GM12878 (cell line): Measurements from ENCODE around the gene MAML2. TPM values are rescaled to one million over a fixed set of nuclear protein-coding genes. Genes with fewer than 3 reads are reported as not detected.
A peak's percentile ranks its signal among the peaks of the same experiment; 100 is the strongest.

Experiments
- ATAC-seq: fragments of 200-7000 bp; cut with Tn5 transposase; 3 replicates; pipeline ENCODE4 v1.9.1; 2020; ENCODE audit warnings: mild to moderate bottlenecking, moderate library complexity
- BruUV-seq: library from RNA; stranded (reverse); fragments of 400-500 nt; replicated peaks from 2 replicates; lab custom pipeline; 2021; lab: Mats Ljungman, UMichigan
- CTCF ChIA-PET: fragments of 300-600 bp; sonication (Branson Sonifier 250); formaldehyde crosslinking; extraction: SDS; loops from one replicate; lab custom pipeline; 2021; ENCODE audit warnings: inconsistent platforms; lab: Yijun Ruan, JAX
- POLR2A ChIA-PET: fragments of 350-600 bp; formaldehyde crosslinking; extraction: SDS; loops from one replicate; lab custom pipeline; 2021; ENCODE audit warnings: inconsistent platforms; lab: Charles Lee
- RAD21 ChIA-PET: fragments of 300-600 bp; sonication (Branson Sonifier 250); formaldehyde crosslinking; loops from one replicate; lab custom pipeline; 2023; ENCODE audit warnings: antibody characterized with exemption; ENCODE audit not compliant: unreplicated experiment; lab: Charles Lee
- SMC1A ChIA-PET: fragments of 300-600 bp; sonication (Branson Sonifier 250); formaldehyde crosslinking; loops from one replicate; lab custom pipeline; 2023; ENCODE audit not compliant: unreplicated experiment, uncharacterized antibody; lab: Charles Lee
- DNase-seq: peaks from one replicate; pipeline ENCODE4 v3.0.0-alpha.2; 2011; ENCODE audit warnings: low read depth, low spot score
- FAIRE-seq: peaks from 3 replicates; lab custom pipeline; 2011; peaks lifted over from hg19 to GRCh38; lab: Jason Lieb, UNC
- H2AFZ ChIP-seq: 2 replicates; pipeline ENCODE4 v1.6.0; 2011; ENCODE audit warnings: low read depth, low read length, control low read depth; ENCODE audit not compliant: control insufficient read depth
- H3K27ac ChIP-seq: 2 replicates; pipeline ENCODE4 v1.5.1; 2011; ENCODE audit warnings: control low read depth; ENCODE audit not compliant: control insufficient read depth, insufficient read depth
- H3K27me3 ChIP-seq, 2 experiments: replicated peaks in 1 of 2; 2 replicates each; pipeline versions ENCODE4 v1.6.0 to v1.6.1; 2011; ENCODE audit warnings: low read length in 1 of 2; ENCODE audit not compliant: control insufficient read depth in 2 of 2, insufficient read depth in 2 of 2
- H3K36me3 ChIP-seq, 2 experiments: 2 replicates each; pipeline ENCODE4 v1.5.1; 2011; ENCODE audit warnings: low read length in 1 of 2; ENCODE audit not compliant: control insufficient read depth in 2 of 2, insufficient read depth in 2 of 2
- H3K4me1 ChIP-seq: 2 replicates; pipeline ENCODE4 v1.6.1; 2011; ENCODE audit warnings: mild to moderate bottlenecking, low read length, moderate library complexity, mixed read lengths; ENCODE audit not compliant: control insufficient read depth, insufficient read depth
- H3K4me2 ChIP-seq: 2 replicates; pipeline ENCODE4 v1.6.0; 2011; ENCODE audit warnings: control low read depth; ENCODE audit not compliant: control insufficient read depth, insufficient read depth
- H3K4me3 ChIP-seq: fragments of 200-600 bp; sonication (generic); 2 replicates; pipeline ENCODE4 v1.5.1; 2016
- H3K79me2 ChIP-seq: 2 replicates; pipeline ENCODE4 v1.6.0; 2011; ENCODE audit warnings: low read length; ENCODE audit not compliant: control insufficient read depth, insufficient read depth
- H3K9ac ChIP-seq: 2 replicates; pipeline ENCODE4 v1.8.0; 2011; ENCODE audit warnings: low read length, control low read depth, mixed read lengths; ENCODE audit not compliant: control insufficient read depth, insufficient read depth
- H3K9me3 ChIP-seq: replicated peaks from 3 replicates; pipeline ENCODE4 v1.5.1; 2011; ENCODE audit warnings: mild to moderate bottlenecking, low read length; ENCODE audit not compliant: control insufficient read depth, insufficient read depth
- H4K20me1 ChIP-seq: 2 replicates; pipeline ENCODE4 v1.6.0; 2011; ENCODE audit not compliant: control insufficient read depth, insufficient read depth
- JUND ChIP-seq: IDR thresholded peaks from 2 replicates; pipeline ENCODE4 v1.6.1; 2012; ENCODE audit warnings: low read depth, mild to moderate bottlenecking, low read length, improper control_type of control experiment, moderate library complexity
- MEF2B ChIP-seq: fragments of 450-650 bp; IDR thresholded peaks from 2 replicates; pipeline ENCODE4 v1.6.1; 2018; ENCODE audit warnings: mild to moderate bottlenecking, moderate library complexity; ENCODE audit not compliant: partially characterized antibody, poor library complexity, severe bottlenecking
- MXI1 ChIP-seq: fragments of 150-350 bp; IDR thresholded peaks from 2 replicates; pipeline ENCODE4 v1.6.1; 2011; ENCODE audit warnings: low read depth, mild to moderate bottlenecking, inconsistent platforms, low read length, improper control_type of control experiment
- SPI1 ChIP-seq: IDR thresholded peaks from 2 replicates; pipeline ENCODE4 v1.6.1; 2011; ENCODE audit warnings: low read depth, mild to moderate bottlenecking, low read length, moderate library complexity, borderline replicate concordance; ENCODE audit not compliant: insufficient read depth
- WGBS: methylation state at CpG from one replicate; pipeline ENCODE4 v1.1.6; 2016; ENCODE audit warnings: low lambda C conversion rate; ENCODE audit not compliant: insufficient replicate concordance, insufficient coverage; ENCODE audit errors: missing lambda C conversion rate; 5-methylcytosine and 5-hydroxymethylcytosine counted together
- in situ Hi-C: fragments of 300-500 bp; cut with MboI; formaldehyde crosslinking; loops from 9 replicates; pipeline ENCODE4 v1.14.3; 2018; ENCODE audit warnings: mixed read lengths
- intact Hi-C: fragments of 100-400 bp; cut with micrococcal nuclease; formaldehyde crosslinking; loops from one replicate; pipeline ENCODE4 v1.14.2; 2022; ENCODE audit not compliant: unreplicated experiment
- polyA plus RNA-seq, 11 experiments: library from polyadenylated mRNA; depleted of rRNA in 4 of 11; unstranded in 6 of 11; stranded (reverse) in 5 of 11; fragments of >200 nt; fragmentation: Nextera tagmentation in 4 of 11; fragmentation: Illumina TruSeq in 1 of 11; extraction: Ambion mirVana in 4 of 11; extraction: Trizol in 1 of 11; gene quantifications; 1 replicate in 1 of 11; 2 replicates in 10 of 11; pipeline versions ENCODE4 v1.2.1 to v1.2.3, GENCODE V29; 2011 to 2016; ENCODE audit warnings: inconsistent platforms in 2 of 11, missing spikeins in 2 of 11, low read depth in 1 of 11
- total RNA-seq, 4 experiments: library from RNA; depleted of rRNA in 3 of 4; stranded (reverse); fragments of >200 nt in 3 of 4; fragmentation: Illumina TruSeq in 1 of 4; extraction: Trizol in 1 of 4; gene quantifications; 2 replicates each; pipeline versions ENCODE4 v1.2.1 to v1.2.3, GENCODE V29; 2013 to 2021
- TF ChIP-seq, protein P1 (sequence below): IDR thresholded peaks from 2 replicates; pipeline ENCODE4 v1.6.1; 2011; ENCODE audit warnings: borderline replicate concordance, low read depth, mild to moderate bottlenecking, moderate library complexity, mixed read lengths, low read length; ENCODE audit not compliant: insufficient read depth; ENCODE audit errors: extremely low read length
- TF ChIP-seq, protein P2 (sequence below): fragments of 450-650 bp; IDR thresholded peaks from 2 replicates; pipeline ENCODE4 v1.6.1; 2017; ENCODE audit warnings: mild to moderate bottlenecking, moderate library complexity

The MAML2 gene
- total and polyA plus RNA-seq, 10 of the 15 experiments (the other 5 are each of a cell fraction or from before 2014, with no cell fraction given) = 2.5 to 15.1 (median 12.0) TPM

DNA sequence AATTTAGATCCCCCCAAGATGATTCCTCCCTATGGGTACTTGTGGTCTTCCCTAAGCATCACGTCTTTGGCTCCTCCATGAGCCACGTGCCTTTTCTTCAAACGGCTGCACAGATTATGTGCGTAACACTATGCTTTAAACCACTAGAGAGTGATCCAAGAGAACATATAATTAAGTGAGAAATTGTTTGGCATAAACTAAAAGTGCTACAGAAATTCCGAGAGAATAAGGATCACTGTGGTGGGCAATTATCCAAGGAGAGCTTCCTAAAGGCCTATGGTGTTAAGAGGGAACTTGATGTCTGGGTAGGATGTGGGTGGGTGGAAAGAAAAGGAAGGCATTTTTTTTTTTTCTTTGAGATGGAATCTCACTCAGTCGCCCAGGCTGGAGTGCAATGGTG is 110.9 kb downstream of the MAML2 start (continued):
- TF ChIP-seq, protein P1, sequence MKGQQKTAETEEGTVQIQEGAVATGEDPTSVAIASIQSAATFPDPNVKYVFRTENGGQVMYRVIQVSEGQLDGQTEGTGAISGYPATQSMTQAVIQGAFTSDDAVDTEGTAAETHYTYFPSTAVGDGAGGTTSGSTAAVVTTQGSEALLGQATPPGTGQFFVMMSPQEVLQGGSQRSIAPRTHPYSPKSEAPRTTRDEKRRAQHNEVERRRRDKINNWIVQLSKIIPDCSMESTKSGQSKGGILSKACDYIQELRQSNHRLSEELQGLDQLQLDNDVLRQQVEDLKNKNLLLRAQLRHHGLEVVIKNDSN = no peak
- TF ChIP-seq, protein P2, sequence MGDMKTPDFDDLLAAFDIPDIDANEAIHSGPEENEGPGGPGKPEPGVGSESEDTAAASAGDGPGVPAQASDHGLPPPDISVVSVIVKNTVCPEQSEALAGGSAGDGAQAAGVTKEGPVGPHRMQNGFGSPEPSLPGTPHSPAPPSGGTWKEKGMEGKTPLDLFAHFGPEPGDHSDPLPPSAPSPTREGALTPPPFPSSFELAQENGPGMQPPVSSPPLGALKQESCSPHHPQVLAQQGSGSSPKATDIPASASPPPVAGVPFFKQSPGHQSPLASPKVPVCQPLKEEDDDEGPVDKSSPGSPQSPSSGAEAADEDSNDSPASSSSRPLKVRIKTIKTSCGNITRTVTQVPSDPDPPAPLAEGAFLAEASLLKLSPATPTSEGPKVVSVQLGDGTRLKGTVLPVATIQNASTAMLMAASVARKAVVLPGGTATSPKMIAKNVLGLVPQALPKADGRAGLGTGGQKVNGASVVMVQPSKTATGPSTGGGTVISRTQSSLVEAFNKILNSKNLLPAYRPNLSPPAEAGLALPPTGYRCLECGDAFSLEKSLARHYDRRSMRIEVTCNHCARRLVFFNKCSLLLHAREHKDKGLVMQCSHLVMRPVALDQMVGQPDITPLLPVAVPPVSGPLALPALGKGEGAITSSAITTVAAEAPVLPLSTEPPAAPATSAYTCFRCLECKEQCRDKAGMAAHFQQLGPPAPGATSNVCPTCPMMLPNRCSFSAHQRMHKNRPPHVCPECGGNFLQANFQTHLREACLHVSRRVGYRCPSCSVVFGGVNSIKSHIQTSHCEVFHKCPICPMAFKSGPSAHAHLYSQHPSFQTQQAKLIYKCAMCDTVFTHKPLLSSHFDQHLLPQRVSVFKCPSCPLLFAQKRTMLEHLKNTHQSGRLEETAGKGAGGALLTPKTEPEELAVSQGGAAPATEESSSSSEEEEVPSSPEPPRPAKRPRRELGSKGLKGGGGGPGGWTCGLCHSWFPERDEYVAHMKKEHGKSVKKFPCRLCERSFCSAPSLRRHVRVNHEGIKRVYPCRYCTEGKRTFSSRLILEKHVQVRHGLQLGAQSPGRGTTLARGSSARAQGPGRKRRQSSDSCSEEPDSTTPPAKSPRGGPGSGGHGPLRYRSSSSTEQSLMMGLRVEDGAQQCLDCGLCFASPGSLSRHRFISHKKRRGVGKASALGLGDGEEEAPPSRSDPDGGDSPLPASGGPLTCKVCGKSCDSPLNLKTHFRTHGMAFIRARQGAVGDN = no peak
- TF ChIP-seq MEF2B = no peak
- TF ChIP-seq, all 136 proteins: peak for 0

DNA sequence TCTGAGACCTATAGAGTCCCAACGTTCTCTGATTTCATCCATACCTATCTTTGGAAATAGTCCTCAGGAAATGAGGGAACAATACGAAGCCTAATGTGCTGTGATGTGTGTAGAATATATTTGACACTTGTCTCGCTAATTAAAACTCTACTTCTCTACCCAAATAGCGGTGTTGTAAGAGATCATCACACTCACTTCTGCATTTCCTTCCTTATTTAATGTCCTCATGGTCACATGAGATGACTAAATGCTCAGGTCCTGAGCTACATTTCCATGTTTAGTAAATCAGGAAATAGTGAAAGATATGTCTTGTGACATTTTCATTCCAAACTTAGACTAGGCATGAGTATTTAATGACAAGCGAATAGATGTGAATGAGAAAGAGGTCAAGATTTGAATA is 112.3 kb downstream of the MAML2 start:
- Histone ChIP-seq H4K20me1 (no peaks in the 10 kb centered on the region), H3K27me3 (no peaks in the 10 kb centered on the region), H3K79me2 (peaks cover 21% of the 10 kb centered on the region), H2AFZ (no peak overlapping the region), H3K4me1 (peaks cover 6% of the 10 kb centered on the region; the same call in 1 of the 2 replicates), H3K36me3 (peaks cover 0 to 3% of the 10 kb centered on the region in 2 experiments; a peak in 2 of 4 replicates), H3K9ac (no peak overlapping the region), H3K4me3 (no peak overlapping the region), H3K4me2 (no peak overlapping the region), H3K27ac (no peak overlapping the region), H3K9me3 (no peaks in the 10 kb centered on the region; the same call in 1 of the 3 replicates)
- FAIRE-seq = no peak
- ChIA-PET SMC1A (interaction anchor here (1.0 to 1.9 kb wide), 9 partner anchors 10 to 175 kb away, joined by 3 to 8 read pairs (median 3); no protein-coding TSS in a partner anchor), POLR2A (interaction anchor here (0.8 to 1.4 kb wide), 2 partner anchors 12 to 18 kb away, joined by 3 to 4 read pairs; no protein-coding TSS in a partner anchor), CTCF (interaction anchor here (0.6 to 1.2 kb wide), 4 partner anchors 9 to 248 kb away, joined by 3 read pairs; no protein-coding TSS in a partner anchor), RAD21 (interaction anchor here (0.6 to 1.5 kb wide), 4 partner anchors 8 to 185 kb away, joined by 3 to 5 read pairs (median 3); no protein-coding TSS in a partner anchor)
- in situ Hi-C loops (no loop called here), intact Hi-C loops (no loop called here)
- DNase-seq = no peak
- ATAC-seq = no peak
- no TSS peak for BruUV-seq
- TF ChIP-seq SPI1 (peak; percentile 52; the same call in 1 of the 2 replicates), JUND (no peak), MXI1 (no peak)
- 78% methylated on average over 5 of the region's 5 CpGs for WGBS
